GM18505 (cell line): ENCODE results near the gene ABCC4.

Source experiments
- ATAC-seq: cut with Tn5 transposase; IDR thresholded peaks from one replicate; pipeline ENCODE4 v1.9.1; 2021; ENCODE audit not compliant: unreplicated experiment
- POLR2A ChIP-seq: IDR thresholded peaks from 4 replicates; pipeline ENCODE4 v1.6.1; 2011; ENCODE audit warnings: borderline replicate concordance; ENCODE audit not compliant: insufficient read depth, insufficient read length; ENCODE audit errors: extremely low read depth

The ABCC4 gene

GRCh38 chr13:95033890-95034289 lies 267.4 kb downstream of the ABCC4 start:
- TF ChIP-seq POLR2A, result no peak
- no peak for ATAC-seq

GRCh38 chr13:95032121-95032520 lies 269.1 kb downstream of the ABCC4 start:
- no peak for ATAC-seq

GRCh38 chr13:95030821-95031343 lies 270.4 kb downstream of the ABCC4 start:
- no peak for ATAC-seq
- no peak for TF ChIP-seq POLR2A

More at GRCh38 chr13:95032121-95032520, 269.1 kb downstream of the ABCC4 start:
- TF ChIP-seq POLR2A, result no peak

- TF ChIP-seq POLR2A, result no peak
- no peak for ATAC-seq
These were observed 273.6 kb downstream of the ABCC4 start for GRCh38 chr13:95027638-95028037.

GRCh38 chr13:95025116-95025515 lies 276.1 kb downstream of the ABCC4 start:
- TF ChIP-seq POLR2A, result no peak
- ATAC-seq, result no peak

- TF ChIP-seq POLR2A, result no peak
- ATAC-seq, result no peak
These were observed 277.8 kb downstream of the ABCC4 start for GRCh38 chr13:95023405-95023804.

GRCh38 chr13:95020298-95020987 lies 280.8 kb downstream of the ABCC4 start:
- no peak for TF ChIP-seq POLR2A
- no peak for ATAC-seq

- no peak for ATAC-seq
- no peak for TF ChIP-seq POLR2A
These were observed 281.4 kb downstream of the ABCC4 start for GRCh38 chr13:95019886-95020285.

- no peak for ATAC-seq
- no peak for TF ChIP-seq POLR2A
These were observed 293.9 kb downstream of the ABCC4 start for GRCh38 chr13:95007322-95007721.

GRCh38 chr13:95005300-95005699 lies 296.0 kb downstream of the ABCC4 start:
- no peak for ATAC-seq
- TF ChIP-seq POLR2A, result no peak

GRCh38 chr13:95003019-95003813 lies 298.0 kb downstream of the ABCC4 start:
- ATAC-seq, result no peak
- no peak for TF ChIP-seq POLR2A

GRCh38 chr13:95002126-95002525 lies 299.1 kb downstream of the ABCC4 start:
- TF ChIP-seq POLR2A, result no peak
- ATAC-seq, result no peak

GRCh38 chr13:94999871-95000270 lies 301.4 kb downstream of the ABCC4 start:
- ATAC-seq, result no peak
- no peak for TF ChIP-seq POLR2A

GRCh38 chr13:94997126-94997525 lies 304.1 kb downstream of the ABCC4 start:
- no peak for TF ChIP-seq POLR2A
- no peak for ATAC-seq
